ENCODE data around the gene PES1. TPM values are rescaled to one million over a fixed set of nuclear protein-coding genes. Genes with fewer than 3 reads are reported as not detected.
A peak's percentile ranks its signal among the peaks of the same experiment; 100 is the strongest.
"Not testable (repeated sequence)": the region's sequence is repeated elsewhere in the genome, so short reads cannot be mapped to it uniquely, and the experiment has no call there.

The PES1 gene
- total and polyA plus RNA-seq, 2 donors (not counting 3 experiments of a cell fraction or from before 2014, with no cell fraction given) = 110 to 135 TPM

DNA sequence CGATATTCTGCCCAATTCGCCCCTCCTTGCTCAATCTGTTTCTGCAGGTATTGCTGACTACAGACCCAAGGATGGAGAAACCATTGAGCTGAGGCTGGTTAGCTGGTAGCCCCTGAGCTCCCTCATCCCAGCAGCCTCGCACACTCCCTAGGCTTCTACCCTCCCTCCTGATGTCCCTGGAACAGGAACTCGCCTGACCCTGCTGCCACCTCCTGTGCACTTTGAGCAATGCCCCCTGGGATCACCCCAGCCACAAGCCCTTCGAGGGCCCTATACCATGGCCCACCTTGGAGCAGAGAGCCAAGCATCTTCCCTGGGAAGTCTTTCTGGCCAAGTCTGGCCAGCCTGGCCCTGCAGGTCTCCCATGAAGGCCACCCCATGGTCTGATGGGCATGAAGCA lies 34.7 kb upstream of the PES1 start:
- FAIRE-seq (no peak), DNase-seq (ENCODE audit: low read depth, low spot score) (no peak)
- no peaks in the 10 kb centered on the region for H3K9me3 ChIP-seq (replicated peaks; ENCODE audit: control insufficient read depth, insufficient read depth, low read length)
- no peak overlapping the region for H3K4me2 ChIP-seq (ENCODE audit: insufficient read depth, low read length)
- H3K27me3 ChIP-seq (ENCODE audit: control insufficient read depth in 2 of 2, insufficient read depth in 2 of 2, low read length in 2 of 2) = no peaks in the 10 kb centered on the region
- dilution Hi-C loops (cut with MboI; ENCODE audit: extremely low pct_ligation_motif_present, low sequenced_read_pairs) (no loop called here), intact Hi-C loops (cut with micrococcal nuclease) (no loop called here)
- no peaks in the 10 kb centered on the region for H4K20me1 ChIP-seq (replicated peaks; ENCODE audit: control insufficient read depth, extremely low read depth, insufficient read depth, low read length)
- ChIA-PET POLR2A (no interaction called here), CTCF (interaction anchor here (0.5 to 2.5 kb wide), 6 partner anchors 9 to 137 kb away, joined by 3 to 10 read pairs (median 6); partner anchors contain the start of genes SLC35E4 and TCN2)
- no peaks in the 10 kb centered on the region for H3K9me1 ChIP-seq (replicated peaks; ENCODE audit: control insufficient read depth, extremely low read depth, insufficient read depth, low read length)
- TF ChIP-seq GATA2 (IDR thresholded peaks at IDR 0.05; ENCODE audit: insufficient read depth, insufficient read length, low read depth, low read length) (no peak), MYC (IDR thresholded peaks at IDR 0.05; ENCODE audit: low read depth, low read length) (no peak), FOS (IDR thresholded peaks at IDR 0.05; ENCODE audit: borderline replicate concordance, insufficient read depth, low read length) (no peak), EZH2 (IDR thresholded peaks at IDR 0.05; ENCODE audit: borderline replicate concordance, low read depth, low read length, severe bottlenecking) (no peak), POLR2A (IDR thresholded peaks at IDR 0.05; ENCODE audit: low read depth, low read length) (no peak), POLR2AphosphoS5 (IDR thresholded peaks at IDR 0.05; ENCODE audit: insufficient read depth, low read depth, low read length) (no peak), JUN (IDR thresholded peaks at IDR 0.05; ENCODE audit: borderline replicate concordance, insufficient read depth, insufficient read length, low read depth) (no peak)
- TF ChIP-seq, protein P1, sequence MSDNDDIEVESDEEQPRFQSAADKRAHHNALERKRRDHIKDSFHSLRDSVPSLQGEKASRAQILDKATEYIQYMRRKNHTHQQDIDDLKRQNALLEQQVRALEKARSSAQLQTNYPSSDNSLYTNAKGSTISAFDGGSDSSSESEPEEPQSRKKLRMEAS (IDR thresholded peaks at IDR 0.05; ENCODE audit: insufficient read depth, insufficient read length) = no peak
- TF ChIP-seq, protein P2, sequence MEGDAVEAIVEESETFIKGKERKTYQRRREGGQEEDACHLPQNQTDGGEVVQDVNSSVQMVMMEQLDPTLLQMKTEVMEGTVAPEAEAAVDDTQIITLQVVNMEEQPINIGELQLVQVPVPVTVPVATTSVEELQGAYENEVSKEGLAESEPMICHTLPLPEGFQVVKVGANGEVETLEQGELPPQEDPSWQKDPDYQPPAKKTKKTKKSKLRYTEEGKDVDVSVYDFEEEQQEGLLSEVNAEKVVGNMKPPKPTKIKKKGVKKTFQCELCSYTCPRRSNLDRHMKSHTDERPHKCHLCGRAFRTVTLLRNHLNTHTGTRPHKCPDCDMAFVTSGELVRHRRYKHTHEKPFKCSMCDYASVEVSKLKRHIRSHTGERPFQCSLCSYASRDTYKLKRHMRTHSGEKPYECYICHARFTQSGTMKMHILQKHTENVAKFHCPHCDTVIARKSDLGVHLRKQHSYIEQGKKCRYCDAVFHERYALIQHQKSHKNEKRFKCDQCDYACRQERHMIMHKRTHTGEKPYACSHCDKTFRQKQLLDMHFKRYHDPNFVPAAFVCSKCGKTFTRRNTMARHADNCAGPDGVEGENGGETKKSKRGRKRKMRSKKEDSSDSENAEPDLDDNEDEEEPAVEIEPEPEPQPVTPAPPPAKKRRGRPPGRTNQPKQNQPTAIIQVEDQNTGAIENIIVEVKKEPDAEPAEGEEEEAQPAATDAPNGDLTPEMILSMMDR (IDR thresholded peaks at IDR 0.05; ENCODE audit: extremely low read depth in 1 of 2, insufficient read depth in 1 of 2, low read depth in 1 of 2, low read length in 2 of 2) = no peak
- TSS peak; percentile 59 for BruUV-seq (replicated peaks)
- no peak overlapping the region for H3K9ac ChIP-seq (replicated peaks; ENCODE audit: extremely low read depth, insufficient read depth, low read length)
- no peaks in the 10 kb centered on the region for H3K79me2 ChIP-seq (ENCODE audit: control insufficient read depth, insufficient read depth, low read length)
- H3K4me3 ChIP-seq (replicated peaks in 1 of 3; ENCODE audit: insufficient read depth in 1 of 3, low read depth in 1 of 3, low read length in 3 of 3) = no peak overlapping the region
- H3K27ac ChIP-seq (ENCODE audit: insufficient read depth, low read depth, low read length) = peak overlapping the region; percentile 75
- H3K36me3 ChIP-seq (ENCODE audit: control insufficient read depth in 2 of 2, extremely low read depth in 1 of 2, insufficient read depth in 2 of 2, low read length in 2 of 2) = peaks cover 0 to 8% of the 10 kb centered on the region in 2 experiments
- peaks cover 19% of the 10 kb centered on the region for H3K4me1 ChIP-seq (ENCODE audit: control insufficient read depth, extremely low read depth, insufficient read depth, low read length)
- H2AFZ ChIP-seq (ENCODE audit: low read depth, low read length) = no peak overlapping the region

DNA sequence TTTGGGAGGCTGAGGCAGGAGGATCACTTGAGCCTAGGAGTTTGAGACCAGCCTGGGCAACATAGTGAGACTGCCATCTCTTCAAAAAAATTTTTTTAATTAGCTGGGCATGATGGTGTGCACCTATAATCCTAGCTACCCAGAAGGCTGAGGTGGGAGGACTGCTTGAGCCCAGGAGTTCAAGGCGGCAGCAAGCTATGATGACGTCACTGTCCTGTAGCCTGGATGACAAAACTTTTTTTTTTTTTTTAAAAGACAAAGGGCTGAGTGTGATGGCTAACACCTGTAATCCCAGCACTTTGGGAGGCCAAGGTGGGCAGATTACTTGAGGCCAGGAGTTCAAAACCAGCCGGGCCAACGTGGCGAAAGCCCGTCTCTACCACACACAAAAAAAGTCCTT lies 28.2 kb upstream of the PES1 start:
- H3K27me3 ChIP-seq (ENCODE audit: control insufficient read depth in 2 of 2, insufficient read depth in 2 of 2, low read length in 2 of 2); H3K4me1 ChIP-seq (ENCODE audit: control insufficient read depth, extremely low read depth, insufficient read depth, low read length); DNase-seq (ENCODE audit: low read depth, low spot score); H3K4me2 ChIP-seq (ENCODE audit: insufficient read depth, low read length); FAIRE-seq; H3K4me3 ChIP-seq (replicated peaks in 1 of 3; ENCODE audit: insufficient read depth in 1 of 3, low read depth in 1 of 3, low read length in 3 of 3); dilution Hi-C loops (cut with MboI; ENCODE audit: extremely low pct_ligation_motif_present, low sequenced_read_pairs); BruUV-seq (replicated peaks); H3K9me1 ChIP-seq (replicated peaks; ENCODE audit: control insufficient read depth, extremely low read depth, insufficient read depth, low read length); H4K20me1 ChIP-seq (replicated peaks; ENCODE audit: control insufficient read depth, extremely low read depth, insufficient read depth, low read length); H2AFZ ChIP-seq (ENCODE audit: low read depth, low read length); H3K9me3 ChIP-seq (replicated peaks; ENCODE audit: control insufficient read depth, insufficient read depth, low read length); POLR2A ChIA-PET; H3K27ac ChIP-seq (ENCODE audit: insufficient read depth, low read depth, low read length); H3K79me2 ChIP-seq (ENCODE audit: control insufficient read depth, insufficient read depth, low read length); intact Hi-C loops (cut with micrococcal nuclease); H3K9ac ChIP-seq (replicated peaks; ENCODE audit: extremely low read depth, insufficient read depth, low read length): not testable (repeated sequence)
- peaks cover 0 to 34% of the 10 kb centered on the region in 2 experiments for H3K36me3 ChIP-seq (ENCODE audit: control insufficient read depth in 2 of 2, extremely low read depth in 1 of 2, insufficient read depth in 2 of 2, low read length in 2 of 2)
- CTCF ChIA-PET = interaction anchor here (0.8 to 3.0 kb wide), 2 partner anchors 9 to 15 kb away, joined by 3 to 17 read pairs; partner anchors contain the start of gene SLC35E4

All from endothelial cell of umbilical vein (primary cell).